ENCODE measurements around the gene PGR. TPM values are rescaled to one million over a fixed set of nuclear protein-coding genes. Genes with fewer than 3 reads are reported as not detected.

The PGR gene
- total RNA-seq, 4 donors from 2014 or later, result 0.20 to 1.9 (median 1.4) TPM

GRCh38 chr11:101091781-101092180 lies 37.8 kb downstream of the PGR start:
- intact Hi-C loops (cut with DNase I; ENCODE audit: low total_unique reads), result no loop called here
- no peaks in the 10 kb centered on the region for H3K27me3 ChIP-seq
- no peaks in the 10 kb centered on the region for H3K36me3 ChIP-seq
- H3K9me3 ChIP-seq, result no peaks in the 10 kb centered on the region
- H3K4me1 ChIP-seq, result no peaks in the 10 kb centered on the region
- ATAC-seq, result no peak
- in situ Hi-C loops (cut with MboI; ENCODE audit: low sequenced_read_pairs in 4 of 4), result no loop called here
- TF ChIP-seq, protein P1, sequence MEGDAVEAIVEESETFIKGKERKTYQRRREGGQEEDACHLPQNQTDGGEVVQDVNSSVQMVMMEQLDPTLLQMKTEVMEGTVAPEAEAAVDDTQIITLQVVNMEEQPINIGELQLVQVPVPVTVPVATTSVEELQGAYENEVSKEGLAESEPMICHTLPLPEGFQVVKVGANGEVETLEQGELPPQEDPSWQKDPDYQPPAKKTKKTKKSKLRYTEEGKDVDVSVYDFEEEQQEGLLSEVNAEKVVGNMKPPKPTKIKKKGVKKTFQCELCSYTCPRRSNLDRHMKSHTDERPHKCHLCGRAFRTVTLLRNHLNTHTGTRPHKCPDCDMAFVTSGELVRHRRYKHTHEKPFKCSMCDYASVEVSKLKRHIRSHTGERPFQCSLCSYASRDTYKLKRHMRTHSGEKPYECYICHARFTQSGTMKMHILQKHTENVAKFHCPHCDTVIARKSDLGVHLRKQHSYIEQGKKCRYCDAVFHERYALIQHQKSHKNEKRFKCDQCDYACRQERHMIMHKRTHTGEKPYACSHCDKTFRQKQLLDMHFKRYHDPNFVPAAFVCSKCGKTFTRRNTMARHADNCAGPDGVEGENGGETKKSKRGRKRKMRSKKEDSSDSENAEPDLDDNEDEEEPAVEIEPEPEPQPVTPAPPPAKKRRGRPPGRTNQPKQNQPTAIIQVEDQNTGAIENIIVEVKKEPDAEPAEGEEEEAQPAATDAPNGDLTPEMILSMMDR (IDR thresholded peaks at IDR 0.05 in 4 of 5, conservative IDR thresholded peaks at IDR 0.05 in 1 of 5), result no peak
- no peak for TF ChIP-seq POLR2A (IDR thresholded peaks at IDR 0.05)
- DNase-seq, result no peak
- no peak overlapping the region for H3K4me3 ChIP-seq
- H3K27ac ChIP-seq, result no peak overlapping the region

- no peaks in the 10 kb centered on the region for H3K9me3 ChIP-seq
- no peaks in the 10 kb centered on the region for H3K27me3 ChIP-seq
- H3K36me3 ChIP-seq, result no peaks in the 10 kb centered on the region
- in situ Hi-C loops (cut with MboI; ENCODE audit: low sequenced_read_pairs in 4 of 4), result no loop called here
- no peaks in the 10 kb centered on the region for H3K4me1 ChIP-seq
- H3K4me3 ChIP-seq, result no peak overlapping the region
- TF ChIP-seq, protein P1 (IDR thresholded peaks at IDR 0.05 in 4 of 5, conservative IDR thresholded peaks at IDR 0.05 in 1 of 5), result no peak
- no peak for TF ChIP-seq POLR2A (IDR thresholded peaks at IDR 0.05)
- DNase-seq (no peak), ATAC-seq (no peak)
- no peak overlapping the region for H3K27ac ChIP-seq
- intact Hi-C loops (cut with DNase I; ENCODE audit: low total_unique reads), result no loop called here
Measured at GRCh38 chr11:101090679-101091270, 38.8 kb downstream of the PGR start.

- no peak overlapping the region for H3K4me3 ChIP-seq
- in situ Hi-C loops (cut with MboI; ENCODE audit: low sequenced_read_pairs in 4 of 4), result no loop called here
- H3K27ac ChIP-seq, result no peak overlapping the region
- no peaks in the 10 kb centered on the region for H3K4me1 ChIP-seq
- DNase-seq, result no peak
- TF ChIP-seq, protein P1 (IDR thresholded peaks at IDR 0.05 in 4 of 5, conservative IDR thresholded peaks at IDR 0.05 in 1 of 5), result no peak
- no peak for TF ChIP-seq POLR2A (IDR thresholded peaks at IDR 0.05)
- H3K36me3 ChIP-seq, result no peaks in the 10 kb centered on the region
- no peaks in the 10 kb centered on the region for H3K9me3 ChIP-seq
- intact Hi-C loops (cut with DNase I; ENCODE audit: low total_unique reads), result no loop called here
- no peaks in the 10 kb centered on the region for H3K27me3 ChIP-seq
- no peak for ATAC-seq
Measured at GRCh38 chr11:101083335-101083734, 46.3 kb downstream of the PGR start.

GRCh38 chr11:101082813-101083212 lies 46.8 kb downstream of the PGR start:
- H3K27ac ChIP-seq, result no peak overlapping the region
- no peaks in the 10 kb centered on the region for H3K4me1 ChIP-seq
- H3K36me3 ChIP-seq, result no peaks in the 10 kb centered on the region
- no peak for DNase-seq
- no peaks in the 10 kb centered on the region for H3K27me3 ChIP-seq
- H3K9me3 ChIP-seq, result no peaks in the 10 kb centered on the region
- ATAC-seq, result no peak
- H3K4me3 ChIP-seq, result no peak overlapping the region
- intact Hi-C loops (cut with DNase I; ENCODE audit: low total_unique reads), result no loop called here
- in situ Hi-C loops (cut with MboI; ENCODE audit: low sequenced_read_pairs in 4 of 4), result no loop called here
- TF ChIP-seq POLR2A (IDR thresholded peaks at IDR 0.05), result no peak
- TF ChIP-seq, protein P1 (IDR thresholded peaks at IDR 0.05 in 4 of 5, conservative IDR thresholded peaks at IDR 0.05 in 1 of 5), result no peak

GRCh38 chr11:101063706-101064105 lies 65.9 kb downstream of the PGR start:
- TF ChIP-seq POLR2A (IDR thresholded peaks at IDR 0.05), result no peak
- TF ChIP-seq, protein P1 (IDR thresholded peaks at IDR 0.05 in 4 of 5, conservative IDR thresholded peaks at IDR 0.05 in 1 of 5), result no peak
- intact Hi-C loops (cut with DNase I; ENCODE audit: low total_unique reads) (no loop called here), in situ Hi-C loops (cut with MboI; ENCODE audit: low sequenced_read_pairs in 4 of 4) (no loop called here)
- H3K36me3 ChIP-seq, result no peaks in the 10 kb centered on the region
- H3K4me3 ChIP-seq, result no peak overlapping the region
- H3K4me1 ChIP-seq, result no peaks in the 10 kb centered on the region
- H3K9me3 ChIP-seq, result no peaks in the 10 kb centered on the region
- ATAC-seq, result no peak
- DNase-seq, result no peak
- H3K27me3 ChIP-seq, result no peaks in the 10 kb centered on the region
- no peak overlapping the region for H3K27ac ChIP-seq

Data from gastrocnemius medialis (tissue), 4 donors.